ENCODE results near the gene VMP1. TPM values are rescaled to one million over a fixed set of nuclear protein-coding genes. Genes with fewer than 3 reads are reported as not detected.
"Not testable (repeated sequence)": the region's sequence is repeated elsewhere in the genome, so short reads cannot be mapped to it uniquely, and the experiment has no call there.

The VMP1 gene
- total RNA-seq, 1 donor from 2014 or later = 64.9 TPM

DNA sequence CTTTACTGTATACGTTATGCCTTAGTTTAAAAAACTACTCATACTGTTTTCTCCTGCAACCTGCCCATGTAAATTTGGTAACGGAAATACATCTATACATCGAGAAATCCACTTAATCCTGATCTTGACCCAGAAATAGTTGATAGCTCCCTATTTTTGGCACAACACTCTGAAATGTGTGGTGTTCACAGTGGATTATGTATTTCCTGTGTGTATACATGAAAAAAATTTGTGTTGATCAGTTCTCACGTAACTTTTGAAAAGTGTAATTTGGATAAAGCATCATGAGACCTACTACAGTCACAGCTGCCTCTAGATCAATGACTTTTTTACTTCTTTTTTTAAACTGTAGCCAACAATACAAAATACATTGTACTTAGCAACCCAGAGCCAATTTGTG is 90.7 kb downstream of the VMP1 start:
- Mint-ChIP-seq H3K4me1 (ENCODE audit: unreplicated experiment) (no peaks in the 10 kb centered on the region), H3K27me3 (ENCODE audit: unreplicated experiment) (no peaks in the 10 kb centered on the region), H3K9me3 (ENCODE audit: unreplicated experiment) (no peaks in the 10 kb centered on the region), H3K4me3 (ENCODE audit: unreplicated experiment) (no peak overlapping the region), H3K27ac (ENCODE audit: unreplicated experiment) (no peak overlapping the region), H3K36me3 (ENCODE audit: low read depth, unreplicated experiment) (no peaks in the 10 kb centered on the region)
- no peak for TF ChIP-seq CTCF (IDR thresholded peaks at IDR 0.05; ENCODE audit: unreplicated experiment)
- no peak for DNase-seq (ENCODE audit: low spot score)

- DNase-seq (ENCODE audit: low spot score) = no peak
- Mint-ChIP-seq H3K27me3 (ENCODE audit: unreplicated experiment) (no peaks in the 10 kb centered on the region), H3K36me3 (ENCODE audit: low read depth, unreplicated experiment) (no peaks in the 10 kb centered on the region), H3K4me3 (ENCODE audit: unreplicated experiment) (no peak overlapping the region), H3K9me3 (ENCODE audit: unreplicated experiment) (no peaks in the 10 kb centered on the region), H3K4me1 (ENCODE audit: unreplicated experiment) (no peaks in the 10 kb centered on the region), H3K27ac (ENCODE audit: unreplicated experiment) (no peak overlapping the region)
- TF ChIP-seq CTCF (IDR thresholded peaks at IDR 0.05; ENCODE audit: unreplicated experiment) = no peak
Measured at GRCh38 chr17:59800530-59800942, 93.1 kb downstream of the VMP1 start.

DNA sequence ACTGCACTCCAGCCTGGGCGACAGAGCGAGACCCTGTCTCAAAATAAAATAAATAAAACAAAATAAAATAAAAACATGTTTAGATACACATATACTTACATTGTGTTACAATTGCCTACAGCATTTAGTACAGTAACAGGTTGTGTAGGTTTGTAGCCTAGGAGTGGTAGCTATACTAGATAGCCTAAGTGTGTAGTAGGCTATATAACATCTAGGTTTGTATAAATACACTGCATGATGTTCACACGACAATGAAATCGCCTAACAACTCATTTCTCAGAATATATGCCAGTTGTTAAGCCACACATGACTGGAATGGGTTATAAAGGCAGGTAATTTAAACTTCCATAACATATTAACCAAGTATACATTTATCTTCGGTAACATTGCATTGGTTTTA is 94.7 kb downstream of the VMP1 start:
- Mint-ChIP-seq H3K27me3 (ENCODE audit: unreplicated experiment) (no peaks in the 10 kb centered on the region), H3K27ac (ENCODE audit: unreplicated experiment) (no peak overlapping the region), H3K4me3 (ENCODE audit: unreplicated experiment) (no peak overlapping the region), H3K4me1 (ENCODE audit: unreplicated experiment) (no peaks in the 10 kb centered on the region), H3K9me3 (ENCODE audit: unreplicated experiment) (no peaks in the 10 kb centered on the region), H3K36me3 (ENCODE audit: low read depth, unreplicated experiment) (no peaks in the 10 kb centered on the region)
- no peak for DNase-seq (ENCODE audit: low spot score)
- no peak for TF ChIP-seq CTCF (IDR thresholded peaks at IDR 0.05; ENCODE audit: unreplicated experiment)

DNA sequence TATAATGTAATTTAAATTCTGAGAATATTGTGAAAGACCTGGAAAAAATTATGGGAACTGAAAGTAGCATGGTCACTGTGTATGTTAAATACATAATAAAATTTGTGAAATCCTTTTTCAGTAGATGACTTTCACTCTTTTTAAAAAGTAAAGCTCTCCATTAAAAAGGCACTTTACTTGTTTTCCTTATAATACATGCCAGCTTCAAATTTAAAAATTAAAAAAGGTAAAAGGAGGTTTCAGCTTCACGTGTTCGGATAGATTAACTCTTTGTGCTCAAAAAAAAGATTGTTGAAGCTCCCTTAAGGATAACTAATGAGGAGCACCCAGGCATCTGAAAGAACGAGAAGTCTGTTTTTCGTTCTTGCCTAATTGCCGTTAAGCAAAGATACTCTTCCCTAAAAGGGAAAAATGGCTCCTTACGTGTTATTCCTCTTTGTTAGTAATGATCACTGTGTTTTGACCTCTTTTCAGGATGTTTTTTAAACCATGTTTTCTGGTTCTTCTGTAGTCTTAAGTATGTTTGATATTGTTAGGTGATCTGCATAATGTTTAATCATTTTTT is 97.5 kb downstream of the VMP1 start:
- no peak for DNase-seq (ENCODE audit: low spot score)
- Mint-ChIP-seq H3K4me1 (ENCODE audit: unreplicated experiment) (no peaks in the 10 kb centered on the region), H3K4me3 (ENCODE audit: unreplicated experiment) (no peak overlapping the region)

GRCh38 chr17:59806322-59806721 is 98.9 kb downstream of the VMP1 start:
- not testable (repeated sequence) for H3K9me3 Mint-ChIP-seq (ENCODE audit: unreplicated experiment); H3K4me1 Mint-ChIP-seq (ENCODE audit: unreplicated experiment); H3K27ac Mint-ChIP-seq (ENCODE audit: unreplicated experiment); DNase-seq (ENCODE audit: low spot score); H3K4me3 Mint-ChIP-seq (ENCODE audit: unreplicated experiment); H3K36me3 Mint-ChIP-seq (ENCODE audit: low read depth, unreplicated experiment); H3K27me3 Mint-ChIP-seq (ENCODE audit: unreplicated experiment)

More for the DNA sequence above, 97.5 kb downstream of the VMP1 start:
- no peaks in the 10 kb centered on the region for H3K9me3 Mint-ChIP-seq (ENCODE audit: unreplicated experiment)
- no peak overlapping the region for H3K27ac Mint-ChIP-seq (ENCODE audit: unreplicated experiment)
- H3K27me3 Mint-ChIP-seq (ENCODE audit: unreplicated experiment) = no peaks in the 10 kb centered on the region
- no peaks in the 10 kb centered on the region for H3K36me3 Mint-ChIP-seq (ENCODE audit: low read depth, unreplicated experiment)
- no peak for TF ChIP-seq CTCF (IDR thresholded peaks at IDR 0.05; ENCODE audit: unreplicated experiment)

All from endothelial cell (in vitro differentiated cells).